GM21529 (cell line): Measurements from ENCODE around the gene VWA2.

Source experiments
- ATAC-seq: cut with Tn5 transposase; IDR thresholded peaks from one replicate; pipeline ENCODE4 v1.9.1; 2021; ENCODE audit not compliant: unreplicated experiment

The VWA2 gene

GRCh38 chr10:114337510-114338462, 98.7 kb downstream of the VWA2 start:
- ATAC-seq = no peak

GRCh38 chr10:114340816-114341215, 101.8 kb downstream of the VWA2 start:
- ATAC-seq = no peak
